Measurements from ENCODE around the gene FYB2. TPM values are rescaled to one million over a fixed set of nuclear protein-coding genes. Genes with fewer than 3 reads are reported as not detected.
"Not testable (repeated sequence)": the region's sequence is repeated elsewhere in the genome, so short reads cannot be mapped to it uniquely, and the experiment has no call there.

The FYB2 gene
- polyA plus RNA-seq, 1 donor from 2014 or later: 0.69 TPM

- H2AFZ ChIP-seq (ENCODE audit: low read depth, low read length); H4K20me1 ChIP-seq (ENCODE audit: insufficient read depth); H3K4me3 ChIP-seq (ENCODE audit: low read length); H3K4me2 ChIP-seq (ENCODE audit: low read length); H3K9me2 ChIP-seq (ENCODE audit: insufficient read depth, low read length); H3K9ac ChIP-seq (ENCODE audit: low read length); H3K9me3 ChIP-seq (ENCODE audit: low read length); H3K79me2 ChIP-seq (replicated peaks; ENCODE audit: insufficient read depth, low read length); H3K36me3 ChIP-seq (ENCODE audit: insufficient read depth, low read length); H3K27me3 ChIP-seq (ENCODE audit: insufficient read depth, low read depth, low read length); H3F3A ChIP-seq (ENCODE audit: insufficient read depth, low read length, poor library complexity, severe bottlenecking); H3K27ac ChIP-seq (ENCODE audit: low read length): not testable (repeated sequence)
Observed at GRCh38 chr1:56774732-56775131, 44.5 kb downstream of the FYB2 start.

- Histone ChIP-seq H3K9ac (ENCODE audit: low read length) (no peak overlapping the region), H3K27me3 (ENCODE audit: insufficient read depth, low read depth, low read length) (no peaks in the 10 kb centered on the region), H4K20me1 (ENCODE audit: insufficient read depth) (no peaks in the 10 kb centered on the region), H3K27ac (ENCODE audit: low read length) (no peak overlapping the region), H3K9me3 (ENCODE audit: low read length) (no peaks in the 10 kb centered on the region), H3K4me3 (ENCODE audit: low read length) (no peak overlapping the region), H3K79me2 (replicated peaks; ENCODE audit: insufficient read depth, low read length) (no peaks in the 10 kb centered on the region), H2AFZ (ENCODE audit: low read depth, low read length) (no peak overlapping the region), H3K36me3 (ENCODE audit: insufficient read depth, low read length) (no peaks in the 10 kb centered on the region), H3K4me2 (ENCODE audit: low read length) (no peak overlapping the region), H3K9me2 (ENCODE audit: insufficient read depth, low read length) (no peaks in the 10 kb centered on the region), H3F3A (ENCODE audit: insufficient read depth, low read length, poor library complexity, severe bottlenecking) (no peaks in the 10 kb centered on the region)
- TF ChIP-seq POLR2AphosphoS5 (IDR thresholded peaks at IDR 0.05): no peak
Observed at GRCh38 chr1:56774067-56774609, 45.1 kb downstream of the FYB2 start.

- H3K9me2 ChIP-seq (ENCODE audit: insufficient read depth, low read length): no peaks in the 10 kb centered on the region
- no peak overlapping the region for H3K27ac ChIP-seq (ENCODE audit: low read length)
- H3K9me3 ChIP-seq (ENCODE audit: low read length): no peaks in the 10 kb centered on the region
- no peaks in the 10 kb centered on the region for H3K27me3 ChIP-seq (ENCODE audit: insufficient read depth, low read depth, low read length)
- H3K36me3 ChIP-seq (ENCODE audit: insufficient read depth, low read length): no peaks in the 10 kb centered on the region
- no peak overlapping the region for H3K4me2 ChIP-seq (ENCODE audit: low read length)
- TF ChIP-seq RAD21 (conservative IDR thresholded peaks at IDR 0.05): no peak
- no peak for TF ChIP-seq REST (IDR thresholded peaks at IDR 0.05; ENCODE audit: borderline replicate concordance)
- no peak for TF ChIP-seq TAF1 (IDR thresholded peaks at IDR 0.05; ENCODE audit: low read depth)
- no peak for TF ChIP-seq SMC3 (conservative IDR thresholded peaks at IDR 0.05; ENCODE audit: poor library complexity)
- TF ChIP-seq CTCF (IDR thresholded peaks at IDR 0.05; ENCODE audit: poor library complexity, severe bottlenecking): no peak
- TF ChIP-seq MXI1 (conservative IDR thresholded peaks at IDR 0.05; ENCODE audit: poor library complexity, severe bottlenecking): no peak
- TF ChIP-seq POLR2AphosphoS5 (IDR thresholded peaks at IDR 0.05): no peak
- no peak for TF ChIP-seq EZH2 (IDR thresholded peaks at IDR 0.05; ENCODE audit: borderline replicate concordance, insufficient read depth, low read length, poor library complexity, severe bottlenecking)
- no peak for TF ChIP-seq EP300 (conservative IDR thresholded peaks at IDR 0.05; ENCODE audit: poor library complexity, severe bottlenecking)
- H3K79me2 ChIP-seq (replicated peaks; ENCODE audit: insufficient read depth, low read length): no peaks in the 10 kb centered on the region
- H3K9ac ChIP-seq (ENCODE audit: low read length): no peak overlapping the region
- no peaks in the 10 kb centered on the region for H3F3A ChIP-seq (ENCODE audit: insufficient read depth, low read length, poor library complexity, severe bottlenecking)
- no peak overlapping the region for H2AFZ ChIP-seq (ENCODE audit: low read depth, low read length)
- no peak overlapping the region for H3K4me3 ChIP-seq (ENCODE audit: low read length)
- no peaks in the 10 kb centered on the region for H4K20me1 ChIP-seq (ENCODE audit: insufficient read depth)
Observed at GRCh38 chr1:56773341-56774066, 45.7 kb downstream of the FYB2 start.

All from neural cell (in vitro differentiated cells).